Astrocyte (in vitro differentiated cells and primary cell): Measurements from ENCODE around the gene HES2. TPM values are rescaled to one million over a fixed set of nuclear protein-coding genes. Genes with fewer than 3 reads are reported as not detected.

ENCODE experiments used
- DNase-seq: peaks from one replicate; pipeline ENCODE4 v3.0.0-alpha.2; 2010; ENCODE audit warnings: low read depth
- FAIRE-seq: peaks from 2 replicates; lab custom pipeline; 2011; peaks lifted over from hg19 to GRCh38; lab: Jason Lieb, UNC
- H2AFZ ChIP-seq: 2 replicates; pipeline ENCODE4 v1.6.0; 2012; ENCODE audit warnings: low read depth, low read length, inconsistent platforms
- H3K27ac ChIP-seq: 2 replicates; pipeline ENCODE4 v1.5.1; 2011; ENCODE audit warnings: low read depth, low read length, inconsistent platforms
- H3K27me3 ChIP-seq: 2 replicates; pipeline ENCODE4 v1.6.0; 2011; ENCODE audit warnings: low read length, inconsistent platforms; ENCODE audit not compliant: insufficient read depth
- H3K36me3 ChIP-seq: 2 replicates; pipeline ENCODE4 v1.5.1; 2011; ENCODE audit warnings: low read length, inconsistent platforms; ENCODE audit not compliant: insufficient read depth
- H3K4me1 ChIP-seq: 2 replicates; pipeline ENCODE4 v1.5.1; 2011; ENCODE audit warnings: low read length, inconsistent platforms; ENCODE audit not compliant: insufficient read depth
- H3K4me2 ChIP-seq: 2 replicates; pipeline ENCODE4 v1.6.0; 2012; ENCODE audit warnings: low read length, inconsistent platforms
- H3K4me3 ChIP-seq: 2 replicates; pipeline ENCODE4 v1.5.1; 2011; ENCODE audit warnings: low read depth, mild to moderate bottlenecking, low read length, inconsistent platforms; ENCODE audit not compliant: insufficient read depth
- H3K79me2 ChIP-seq: 2 replicates; pipeline ENCODE4 v1.6.0; 2012; ENCODE audit warnings: mild to moderate bottlenecking, low read length, inconsistent platforms; ENCODE audit not compliant: insufficient read depth
- H3K9ac ChIP-seq: 2 replicates; pipeline ENCODE4 v1.6.0; 2012; ENCODE audit warnings: mild to moderate bottlenecking, low read length, inconsistent platforms
- H3K9me3 ChIP-seq: 2 replicates; pipeline ENCODE4 v1.5.1; 2012; ENCODE audit warnings: low read depth, mild to moderate bottlenecking, low read length, inconsistent platforms; ENCODE audit not compliant: insufficient read depth
- H4K20me1 ChIP-seq: 2 replicates; pipeline ENCODE4 v1.6.0; 2012; ENCODE audit warnings: low read length, inconsistent platforms; ENCODE audit not compliant: insufficient read depth
- H3K27ac Mint-ChIP-seq: one replicate; pipeline ENCODE4 v1.8.0; 2021; ENCODE audit warnings: mild to moderate bottlenecking, mixed read lengths; ENCODE audit not compliant: unreplicated experiment
- H3K27me3 Mint-ChIP-seq: one replicate; pipeline ENCODE4 v1.8.0; 2021; ENCODE audit warnings: low read depth, mixed read lengths; ENCODE audit not compliant: unreplicated experiment
- H3K36me3 Mint-ChIP-seq: one replicate; pipeline ENCODE4 v1.8.0; 2021; ENCODE audit warnings: low read depth, mixed read lengths; ENCODE audit not compliant: unreplicated experiment
- H3K4me1 Mint-ChIP-seq: one replicate; pipeline ENCODE4 v1.8.0; 2021; ENCODE audit warnings: low read depth, mixed read lengths; ENCODE audit not compliant: unreplicated experiment
- H3K4me3 Mint-ChIP-seq: one replicate; pipeline ENCODE4 v1.8.0; 2021; ENCODE audit warnings: mild to moderate bottlenecking, moderate library complexity, mixed read lengths; ENCODE audit not compliant: unreplicated experiment
- H3K9me3 Mint-ChIP-seq: one replicate; pipeline ENCODE4 v1.8.0; 2021; ENCODE audit warnings: mild to moderate bottlenecking, mixed read lengths; ENCODE audit not compliant: unreplicated experiment
- EZH2 ChIP-seq: IDR thresholded peaks from 2 replicates; pipeline ENCODE4 v1.6.1; 2012; ENCODE audit warnings: mild to moderate bottlenecking, low read length, inconsistent platforms; ENCODE audit not compliant: insufficient read depth
- total RNA-seq: library from RNA; stranded (reverse); gene quantifications from 2 replicates; pipeline ENCODE4 v1.2.1, GENCODE V29; 2021
- TF ChIP-seq, protein P1 (sequence below): IDR thresholded peaks from 2 replicates; pipeline ENCODE4 v1.5.1; 2011; ENCODE audit warnings: low read depth, mild to moderate bottlenecking, inconsistent platforms, low read length, moderate library complexity; ENCODE audit not compliant: insufficient read depth

Gene HES2
- total RNA-seq, 1 donor from 2014 or later = 3.0 TPM

DNA sequence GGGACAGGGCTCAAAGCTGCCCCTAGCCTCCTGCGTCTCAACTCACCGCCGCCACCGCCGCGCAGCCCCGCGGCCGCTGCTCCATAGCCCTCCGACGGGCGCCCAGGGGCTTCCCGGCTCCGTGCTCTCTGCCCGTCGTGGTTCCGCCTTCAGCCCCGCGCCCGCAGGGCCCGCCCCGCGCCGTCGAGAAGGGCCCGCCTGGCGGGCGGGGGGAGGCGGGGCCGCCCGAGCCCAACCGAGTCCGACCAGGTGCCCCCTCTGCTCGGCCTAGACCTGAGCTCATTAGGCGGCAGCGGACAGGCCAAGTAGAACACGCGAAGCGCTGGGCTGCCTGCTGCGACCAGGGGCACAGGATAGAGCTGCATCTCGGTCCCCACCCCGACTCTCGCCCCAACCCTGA, 46.3 kb upstream of the HES2 start, which contains the start of gene TNFRSF25:
TNFRSF25 (minus strand) TSS at position 151 of the 400 bp plus-strand sequence; CDS start at position 85, 66 bp downstream.
- Histone ChIP-seq H3K4me1 (no peaks in the 10 kb centered on the region), H3K79me2 (no peaks in the 10 kb centered on the region), H4K20me1 (peaks cover 57% of the 10 kb centered on the region), H3K27me3 (no peaks in the 10 kb centered on the region), H3K27ac (no peak within 1 kb of the TSS), H3K9ac (no peak within 1 kb of the TSS), H3K4me2 (no peak within 1 kb of the TSS), H2AFZ (no peak within 1 kb of the TSS), H3K9me3 (no peaks in the 10 kb centered on the region), H3K4me3 (no peak within 1 kb of the TSS), H3K36me3 (peaks cover 10% of the 10 kb centered on the region)
- Mint-ChIP-seq H3K9me3 (peaks cover 2% of the 10 kb centered on the region), H3K4me3 (no peak within 1 kb of the TSS), H3K27me3 (peaks cover 5% of the 10 kb centered on the region), H3K4me1 (no peaks in the 10 kb centered on the region), H3K36me3 (peaks cover 29% of the 10 kb centered on the region), H3K27ac (no peak within 1 kb of the TSS)
- TF ChIP-seq, protein P1, sequence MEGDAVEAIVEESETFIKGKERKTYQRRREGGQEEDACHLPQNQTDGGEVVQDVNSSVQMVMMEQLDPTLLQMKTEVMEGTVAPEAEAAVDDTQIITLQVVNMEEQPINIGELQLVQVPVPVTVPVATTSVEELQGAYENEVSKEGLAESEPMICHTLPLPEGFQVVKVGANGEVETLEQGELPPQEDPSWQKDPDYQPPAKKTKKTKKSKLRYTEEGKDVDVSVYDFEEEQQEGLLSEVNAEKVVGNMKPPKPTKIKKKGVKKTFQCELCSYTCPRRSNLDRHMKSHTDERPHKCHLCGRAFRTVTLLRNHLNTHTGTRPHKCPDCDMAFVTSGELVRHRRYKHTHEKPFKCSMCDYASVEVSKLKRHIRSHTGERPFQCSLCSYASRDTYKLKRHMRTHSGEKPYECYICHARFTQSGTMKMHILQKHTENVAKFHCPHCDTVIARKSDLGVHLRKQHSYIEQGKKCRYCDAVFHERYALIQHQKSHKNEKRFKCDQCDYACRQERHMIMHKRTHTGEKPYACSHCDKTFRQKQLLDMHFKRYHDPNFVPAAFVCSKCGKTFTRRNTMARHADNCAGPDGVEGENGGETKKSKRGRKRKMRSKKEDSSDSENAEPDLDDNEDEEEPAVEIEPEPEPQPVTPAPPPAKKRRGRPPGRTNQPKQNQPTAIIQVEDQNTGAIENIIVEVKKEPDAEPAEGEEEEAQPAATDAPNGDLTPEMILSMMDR = no peak
- TF ChIP-seq EZH2 = no peak
- FAIRE-seq (no peak), DNase-seq (no peak)

DNA sequence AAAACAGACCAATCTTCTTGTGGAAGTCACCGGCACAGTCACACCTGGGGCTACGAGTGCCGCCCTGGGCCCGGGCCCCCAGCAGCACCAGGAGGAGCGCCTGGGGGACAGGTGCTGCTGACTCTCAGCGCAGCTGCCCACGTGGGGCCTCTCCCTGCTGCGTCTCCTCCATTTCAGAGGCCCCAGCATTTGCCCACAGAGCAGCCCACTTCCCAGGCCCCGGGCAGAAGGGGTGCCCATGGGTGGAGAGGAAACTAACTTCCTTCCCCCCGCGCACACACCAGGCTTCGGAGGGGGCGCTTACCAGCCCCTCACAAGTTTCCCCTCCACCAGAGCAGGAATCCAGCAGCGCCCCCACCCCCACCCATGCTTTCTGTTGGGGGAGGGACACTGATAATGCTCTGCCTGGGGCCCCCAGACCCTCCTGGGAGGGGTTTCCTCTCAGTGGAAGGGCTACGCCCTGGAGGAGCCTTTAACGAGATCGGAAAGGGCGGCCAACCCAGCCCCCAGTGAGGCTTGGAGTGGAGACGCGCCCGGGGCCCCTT, 45.8 kb upstream of the HES2 start:
- TF ChIP-seq, protein P1 = no peak
- TF ChIP-seq EZH2 = no peak
- no peak overlapping the region for H3K27ac Mint-ChIP-seq
- H3K4me1 Mint-ChIP-seq = no peaks in the 10 kb centered on the region
- no peak overlapping the region for H3K9ac ChIP-seq
- H3K4me1 ChIP-seq = no peaks in the 10 kb centered on the region
- DNase-seq (no peak), FAIRE-seq (no peak)
- H3K4me3 ChIP-seq = no peak overlapping the region
- no peak overlapping the region for H3K4me3 Mint-ChIP-seq
- no peaks in the 10 kb centered on the region for H3K27me3 ChIP-seq
- H3K27ac ChIP-seq = no peak overlapping the region
- peaks cover 2% of the 10 kb centered on the region for H3K9me3 Mint-ChIP-seq
- H3K9me3 ChIP-seq = no peaks in the 10 kb centered on the region
- peaks cover 32% of the 10 kb centered on the region for H3K36me3 Mint-ChIP-seq
- H3K4me2 ChIP-seq = no peak overlapping the region
- no peaks in the 10 kb centered on the region for H3K79me2 ChIP-seq
- peaks cover 61% of the 10 kb centered on the region for H4K20me1 ChIP-seq
- H2AFZ ChIP-seq = no peak overlapping the region
- H3K27me3 Mint-ChIP-seq = peaks cover 5% of the 10 kb centered on the region
- peaks cover 10% of the 10 kb centered on the region for H3K36me3 ChIP-seq

DNA sequence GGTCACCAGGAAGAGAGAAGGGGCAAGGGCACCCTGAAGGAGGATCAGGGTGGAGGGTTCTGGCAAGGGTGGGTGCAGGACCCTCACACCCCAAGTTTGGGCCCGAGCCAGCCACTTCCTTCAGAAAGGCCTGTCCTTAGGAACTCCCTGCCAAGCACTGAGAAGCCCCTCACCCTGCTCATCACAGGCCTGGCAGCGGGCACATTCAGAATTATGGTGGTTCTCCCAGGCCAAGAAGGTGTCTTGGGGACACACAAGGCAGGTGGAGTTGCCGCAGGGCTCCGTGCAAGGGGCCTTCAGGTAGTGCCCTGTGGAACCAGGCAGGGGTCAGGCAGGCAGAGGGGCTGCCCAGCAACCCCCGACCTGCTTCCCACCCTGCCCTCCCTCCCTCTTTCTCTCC, 45.2 kb upstream of the HES2 start:
- H3K4me1 ChIP-seq = no peaks in the 10 kb centered on the region
- H3K9me3 ChIP-seq = no peaks in the 10 kb centered on the region
- no peak overlapping the region for H3K27ac Mint-ChIP-seq
- FAIRE-seq = no peak
- H2AFZ ChIP-seq = no peak overlapping the region
- no peak for DNase-seq
- no peak for TF ChIP-seq EZH2
- TF ChIP-seq, protein P1 = no peak
- peaks cover 28% of the 10 kb centered on the region for H3K36me3 Mint-ChIP-seq
- no peaks in the 10 kb centered on the region for H3K79me2 ChIP-seq
- H3K27ac ChIP-seq = no peak overlapping the region
- H3K4me3 Mint-ChIP-seq = no peak overlapping the region
- peaks cover 56% of the 10 kb centered on the region for H4K20me1 ChIP-seq
- H3K27me3 ChIP-seq = no peaks in the 10 kb centered on the region
- H3K27me3 Mint-ChIP-seq = peaks cover 5% of the 10 kb centered on the region
- H3K4me3 ChIP-seq = no peak overlapping the region
- H3K4me1 Mint-ChIP-seq = no peaks in the 10 kb centered on the region
- H3K9me3 Mint-ChIP-seq = peaks cover 2% of the 10 kb centered on the region
- H3K36me3 ChIP-seq = peaks cover 10% of the 10 kb centered on the region
- H3K4me2 ChIP-seq = no peak overlapping the region
- no peak overlapping the region for H3K9ac ChIP-seq
